ENCODE results near the gene AP3S2.
"Not testable (repeated sequence)": the region's sequence is repeated elsewhere in the genome, so short reads cannot be mapped to it uniquely, and the experiment has no call there.

AP3S2 gene

DNA sequence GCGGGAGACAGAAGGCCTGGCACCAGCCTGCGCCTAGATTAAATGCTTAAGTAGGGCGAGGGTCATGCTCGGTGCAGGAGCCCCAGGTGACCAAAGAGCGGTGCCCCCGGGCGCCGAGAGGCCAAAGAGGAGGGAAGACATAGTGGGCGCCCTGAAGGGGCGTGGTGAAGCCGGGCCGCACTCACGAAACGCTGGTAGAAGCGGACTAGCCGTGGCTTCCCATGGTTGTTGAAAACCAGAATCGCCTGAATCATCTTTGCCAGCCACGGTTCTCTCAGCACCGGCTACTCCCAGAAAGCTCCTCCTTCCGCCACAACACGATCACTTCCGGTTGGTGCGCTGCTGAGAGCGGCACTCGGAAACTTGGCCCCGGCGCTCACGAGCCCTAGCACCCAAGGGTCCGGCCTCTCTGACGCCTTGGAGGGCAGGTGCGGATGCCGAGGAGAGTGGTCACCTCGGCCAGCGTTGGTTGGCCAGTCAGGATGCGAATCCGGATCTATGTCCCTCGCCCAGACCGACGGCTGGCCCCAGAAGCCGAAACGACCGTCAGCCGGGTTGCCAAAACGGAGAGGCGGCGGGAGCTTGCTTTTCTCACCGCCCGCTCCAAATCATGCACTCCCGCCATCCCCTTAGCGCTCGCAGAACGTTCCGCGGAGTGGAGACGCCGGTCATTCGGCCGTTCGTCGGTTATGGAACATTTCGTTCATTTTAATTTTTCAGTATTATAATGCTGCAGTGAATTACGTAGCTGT lies at the start of gene AP3S2:
Gene AP3S2 (minus strand): TSS at position 299 of the 752 bp plus-strand sequence. CDS start 45 bp downstream, at position 254.
- DNase-seq (ENCODE audit: low spot score) = peak; percentile 81

DNA sequence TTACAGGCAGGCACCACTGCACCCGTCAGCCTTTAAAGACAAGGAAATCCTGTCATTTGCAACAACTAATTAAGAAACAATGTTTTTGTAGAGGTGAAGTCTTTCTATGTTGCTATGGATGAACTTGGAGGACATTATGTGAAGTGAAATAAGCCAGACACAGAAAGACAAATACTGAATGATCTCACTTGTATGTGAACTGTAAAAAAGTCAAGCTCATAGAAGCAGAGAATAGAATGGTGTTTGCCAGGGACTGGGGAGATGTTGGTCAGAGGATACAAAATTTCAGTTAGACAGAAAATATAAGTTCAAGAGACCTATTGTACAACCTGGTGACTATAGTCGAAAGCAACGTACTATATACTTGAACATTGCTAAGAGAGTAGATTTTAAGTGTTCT lies 46.1 kb upstream of the AP3S2 start:
- no peak for DNase-seq (ENCODE audit: low spot score)

GRCh38 chr15:89939377-89939776 lies 45.6 kb upstream of the AP3S2 start:
- not testable (repeated sequence) for DNase-seq (ENCODE audit: low spot score)

DNA sequence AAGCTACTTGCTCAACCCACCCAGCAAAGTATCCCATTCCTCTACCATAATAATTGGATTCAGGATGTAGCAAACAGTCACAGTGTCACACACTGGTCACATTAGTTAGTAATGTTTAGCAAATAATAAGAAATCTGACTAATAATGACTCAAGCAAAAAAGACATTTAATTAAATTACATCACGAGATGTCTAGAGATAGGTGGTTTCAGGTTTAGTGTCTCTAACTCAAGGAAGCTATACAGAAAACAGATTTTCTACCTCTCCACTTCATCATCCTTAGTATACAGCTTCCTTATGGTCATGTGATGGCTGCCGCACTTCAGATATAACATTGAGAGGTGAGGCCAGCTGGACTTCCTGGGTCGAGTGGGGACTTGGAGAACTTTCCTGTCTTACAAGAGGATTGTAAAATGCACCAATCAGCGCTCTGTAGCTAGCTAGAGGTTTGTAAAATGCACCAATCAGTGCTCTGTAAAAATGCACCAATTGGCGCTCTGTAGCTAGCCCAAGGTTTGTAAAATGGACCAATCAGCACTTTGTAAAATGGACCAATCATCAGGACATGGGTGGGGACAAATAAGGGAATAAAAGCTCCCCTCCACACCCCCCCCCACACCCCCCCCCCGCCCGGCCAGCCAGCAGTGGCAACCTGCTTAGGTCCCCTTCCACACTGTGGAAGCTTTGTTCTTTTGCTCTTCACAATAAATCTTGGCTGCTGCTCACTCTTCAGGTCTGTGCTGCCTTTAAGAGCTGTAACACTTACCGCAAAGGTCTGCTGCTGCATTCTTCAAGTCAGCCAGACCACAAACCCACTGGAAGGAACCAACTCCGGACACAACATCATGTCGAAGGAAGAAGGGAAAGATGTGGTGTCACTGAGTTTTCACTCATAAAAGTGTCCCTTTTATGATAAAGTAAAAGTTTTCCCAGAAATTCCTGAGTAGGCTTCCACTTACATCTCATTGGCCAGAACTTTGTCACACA lies 43.9 kb upstream of the AP3S2 start:
- no peak for DNase-seq (ENCODE audit: low spot score)

DNA sequence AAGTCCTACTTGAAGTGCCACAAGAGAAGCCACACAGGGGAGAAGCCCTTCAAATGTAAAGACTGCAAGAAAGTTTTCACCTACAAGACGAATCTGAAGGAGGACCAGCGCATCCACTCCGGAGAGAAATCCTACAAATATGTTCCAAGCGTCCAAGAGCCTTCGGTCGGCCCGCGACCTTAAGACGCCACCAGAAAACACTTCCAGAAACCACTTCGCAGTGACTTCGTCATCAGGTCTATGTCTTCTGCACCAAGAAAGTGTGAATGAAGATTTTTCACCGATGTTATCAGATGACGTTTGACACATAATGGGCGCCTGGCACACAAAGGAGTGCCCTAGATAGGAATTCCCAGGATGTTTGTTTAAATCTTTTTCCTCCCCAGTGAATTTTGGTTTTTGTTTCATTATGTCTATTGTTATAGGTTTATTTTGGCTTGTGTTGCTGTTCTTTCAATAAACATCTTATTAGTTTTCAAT lies 43.0 kb upstream of the AP3S2 start:
- no peak for DNase-seq (ENCODE audit: low spot score)

GRCh38 chr15:89936051-89936785 lies 42.4 kb upstream of the AP3S2 start:
- DNase-seq (ENCODE audit: low spot score) = no peak

GRCh38 chr15:89932880-89933279 lies 39.1 kb upstream of the AP3S2 start:
- DNase-seq (ENCODE audit: low spot score) = no peak

GRCh38 chr15:89928421-89928820 lies 34.6 kb upstream of the AP3S2 start:
- no peak for DNase-seq (ENCODE audit: low spot score)

DNA sequence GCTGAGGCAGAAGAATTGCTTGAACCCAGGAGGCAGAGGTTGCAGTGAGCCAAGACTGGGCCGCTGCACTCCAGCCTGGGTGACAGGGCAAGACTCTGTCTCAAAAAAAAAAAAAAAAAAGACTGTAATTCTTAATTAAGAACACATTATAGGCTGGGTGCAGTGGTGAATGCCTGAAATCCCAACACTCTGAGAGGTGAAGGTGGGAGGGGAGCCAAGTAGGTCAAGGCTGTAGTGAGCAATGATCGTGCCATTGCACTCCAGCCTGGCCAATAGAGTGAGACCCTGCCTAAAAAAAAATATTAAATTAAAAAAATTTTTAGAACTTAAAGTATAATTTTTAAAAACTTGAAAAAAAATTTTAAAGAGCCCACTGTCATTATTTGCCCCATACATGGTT lies 32.4 kb upstream of the AP3S2 start:
- no peak for DNase-seq (ENCODE audit: low spot score)

DNA sequence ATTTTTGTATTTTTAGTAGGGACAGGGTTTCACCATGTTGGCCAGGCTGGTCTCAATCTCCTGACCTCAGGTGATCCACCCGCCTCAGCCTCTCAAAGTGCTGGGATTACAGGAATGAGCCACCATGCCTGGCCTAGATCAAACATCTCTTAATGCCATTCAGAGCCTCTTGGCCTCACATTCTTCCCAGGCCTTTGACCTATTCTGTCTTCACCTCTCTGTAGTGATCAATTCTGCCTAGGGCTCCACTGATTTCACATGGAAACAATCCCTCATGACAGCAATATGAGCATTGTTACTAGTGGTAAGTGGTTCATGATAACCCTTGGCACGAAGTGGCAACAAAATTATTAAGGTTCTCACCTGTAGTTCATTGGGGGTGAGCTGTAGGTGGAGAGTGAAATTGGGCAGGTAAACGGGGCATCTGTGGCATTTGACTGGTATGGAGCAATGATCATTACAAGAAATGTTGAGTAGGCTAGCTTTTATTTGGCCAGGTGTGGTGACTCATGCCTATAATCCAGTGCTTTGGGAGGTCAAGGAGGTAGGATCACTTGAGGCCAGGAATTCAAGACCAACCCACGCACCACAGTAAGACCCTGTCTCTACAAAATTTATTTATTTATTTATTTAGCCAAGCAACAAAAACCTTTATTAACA lies 23.8 kb upstream of the AP3S2 start:
- no peak for DNase-seq (ENCODE audit: low spot score)

GRCh38 chr15:89916660-89917059 lies 22.9 kb upstream of the AP3S2 start:
- no peak for DNase-seq (ENCODE audit: low spot score)

- no peak for DNase-seq (ENCODE audit: low spot score)
These were observed 19.0 kb upstream of the AP3S2 start, which contains the start of gene ARPIN for GRCh38 chr15:89912674-89913396. ARPIN (minus strand) TSS chr15:89912952; CDS start chr15:89912835, 117 bp downstream.

DNA sequence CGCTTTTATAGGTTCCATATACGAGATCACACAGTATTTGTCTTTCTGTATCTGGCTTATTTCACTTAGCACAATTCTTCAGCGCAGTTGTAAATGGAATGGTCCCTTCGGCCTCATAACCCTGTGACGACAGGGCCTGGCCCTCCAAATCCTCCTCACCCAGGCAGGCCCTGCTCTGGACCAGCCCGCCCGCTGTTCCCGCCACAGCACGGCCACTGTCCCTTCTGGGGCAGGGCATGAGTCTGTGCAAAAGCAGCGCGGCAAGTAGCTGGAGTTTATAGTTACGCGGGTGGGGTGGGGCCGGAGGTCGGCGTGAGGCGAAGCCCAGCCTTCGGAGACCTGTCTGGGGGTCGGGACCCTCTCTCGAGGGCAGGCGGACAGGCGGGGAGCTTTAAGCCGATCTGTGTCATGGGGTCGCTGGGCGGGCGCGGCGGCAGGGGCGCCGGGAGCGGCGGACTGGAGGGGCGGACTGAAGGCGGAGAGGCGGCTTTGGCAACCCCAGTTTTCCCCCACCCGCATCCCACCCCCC lies 18.4 kb upstream of the AP3S2 start:
- DNase-seq (ENCODE audit: low spot score) = no peak

DNA sequence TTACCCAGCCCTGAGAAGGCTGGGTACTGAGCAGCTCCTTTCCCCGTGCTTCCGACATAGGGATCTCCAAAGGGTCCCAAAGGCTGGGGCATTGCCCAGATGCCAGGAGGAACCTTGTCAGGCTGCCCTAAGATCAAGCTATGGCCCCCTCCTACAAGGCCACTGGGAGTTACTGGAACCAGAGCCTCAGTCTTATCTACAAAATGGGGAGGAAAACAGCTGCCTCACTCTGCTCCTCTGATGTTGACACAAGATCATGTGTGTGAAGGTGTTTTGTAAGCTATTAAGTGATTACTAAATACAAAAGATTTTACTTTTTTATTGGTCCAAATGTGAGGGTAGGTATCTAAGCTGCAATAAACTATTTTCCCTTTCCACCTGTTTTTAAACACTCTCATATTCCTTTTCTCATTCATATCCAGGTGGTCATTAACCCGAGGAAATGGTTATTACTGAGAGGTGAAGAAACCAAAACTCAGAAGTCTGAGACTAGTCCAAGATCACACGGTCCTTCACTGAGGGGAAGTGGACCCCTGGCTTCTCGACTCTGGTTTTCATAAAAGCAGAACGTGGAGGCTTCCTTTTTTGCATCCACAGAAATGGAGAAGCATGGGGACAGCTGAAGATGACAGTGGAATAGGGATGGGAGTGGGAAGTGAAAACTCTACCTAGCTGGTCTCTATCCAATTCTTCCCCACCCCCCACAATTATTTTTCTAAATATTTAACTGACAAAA lies 17.3 kb upstream of the AP3S2 start:
- no peak for DNase-seq (ENCODE audit: low spot score)

DNA sequence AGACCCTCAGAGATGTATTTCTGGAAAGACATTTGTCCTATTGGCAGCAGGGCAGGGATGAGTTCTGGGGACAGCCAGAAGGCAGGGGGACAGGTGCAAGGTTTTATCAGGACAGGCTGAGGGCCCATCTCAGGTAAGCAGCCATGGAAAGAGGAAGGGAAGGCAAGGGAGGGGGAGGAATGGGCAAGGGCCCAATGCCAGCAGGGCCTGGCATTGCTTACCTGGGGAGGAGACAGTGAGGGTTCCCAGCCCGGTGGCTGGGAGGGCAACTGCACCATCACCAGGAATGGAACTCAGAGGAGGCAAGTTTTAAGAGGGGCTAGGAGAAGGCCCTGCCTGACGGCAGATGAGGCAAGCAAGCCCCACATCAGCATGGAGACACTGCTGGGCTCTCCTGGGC lies 15.8 kb upstream of the AP3S2 start:
- DNase-seq (ENCODE audit: low spot score) = no peak

GRCh38 chr15:89908226-89908625 lies 14.4 kb upstream of the AP3S2 start:
- no peak for DNase-seq (ENCODE audit: low spot score)

GRCh38 chr15:89907289-89907688 lies 13.5 kb upstream of the AP3S2 start:
- DNase-seq (ENCODE audit: low spot score) = no peak

DNA sequence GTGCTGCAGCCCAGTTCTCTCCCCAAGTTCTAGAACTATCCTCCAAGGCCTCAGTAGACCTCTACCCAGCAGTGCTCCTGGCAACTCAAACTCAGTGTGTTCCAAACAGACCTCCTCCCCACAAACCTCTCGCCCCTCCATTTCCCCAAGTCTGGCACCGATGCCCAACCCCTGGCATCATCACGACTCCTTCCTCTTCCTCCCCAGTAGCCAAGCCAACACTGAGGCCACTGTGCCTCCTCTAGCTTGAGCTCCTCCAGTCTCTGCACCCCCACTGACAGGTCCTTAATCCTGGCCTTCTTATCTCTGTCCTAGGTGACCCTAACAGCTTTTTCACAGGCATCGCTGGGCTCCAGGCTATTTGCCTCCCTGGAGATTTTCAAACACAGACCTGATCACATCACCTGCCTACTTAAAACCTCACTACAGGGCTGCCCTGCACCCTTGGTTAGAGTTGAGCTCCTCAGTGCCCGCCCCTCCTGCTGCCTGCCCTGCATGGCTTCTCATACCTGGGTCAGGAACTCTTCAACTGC lies 12.1 kb upstream of the AP3S2 start:
- DNase-seq (ENCODE audit: low spot score) = no peak

DNA sequence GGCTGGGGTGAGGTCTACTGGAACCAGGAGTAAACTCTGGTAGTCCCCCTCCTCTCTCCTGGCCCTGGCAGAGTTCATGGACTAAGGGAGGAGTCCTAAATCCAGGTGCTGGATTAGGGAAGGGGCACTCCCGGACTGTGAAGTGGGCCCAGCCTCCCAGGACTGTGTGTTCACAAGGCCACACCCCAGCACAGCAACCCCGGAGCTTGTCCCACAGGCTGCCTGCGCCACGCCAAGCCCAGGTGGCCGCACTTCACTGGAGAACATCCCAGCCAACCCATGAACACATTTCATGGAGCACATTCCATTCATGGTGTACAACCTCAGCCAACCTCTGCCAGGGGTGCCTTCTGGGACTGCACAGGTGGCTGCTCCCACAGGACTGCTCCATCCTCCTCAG lies 10.7 kb upstream of the AP3S2 start:
- no peak for DNase-seq (ENCODE audit: low spot score)

DNA sequence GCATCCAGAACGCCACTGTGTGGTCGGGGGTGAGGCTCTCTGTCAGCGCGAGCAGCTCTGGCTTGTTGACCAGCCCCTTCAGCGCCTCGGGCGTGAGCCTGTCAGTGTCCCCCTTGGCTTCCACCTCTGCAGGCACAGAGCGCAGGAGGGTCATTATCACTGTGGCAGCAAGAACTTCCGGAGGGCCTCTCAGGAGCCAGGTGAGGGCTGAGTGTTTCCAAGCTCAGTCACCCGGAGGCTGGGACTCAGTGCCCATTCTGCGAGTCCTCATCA lies 10.0 kb upstream of the AP3S2 start:
- DNase-seq (ENCODE audit: low spot score) = no peak

All from germinal center (tissue), 1 donor.